Neural cell (in vitro differentiated cells): ENCODE measurements around the gene DEPDC5.

Experiments
- CTCF ChIP-seq: fragments of 450-650 bp; IDR thresholded peaks from 2 replicates; pipeline ENCODE4 v1.5.1; 2014; ENCODE audit warnings: antibody characterized with exemption, mild to moderate bottlenecking, moderate library complexity; ENCODE audit not compliant: poor library complexity, severe bottlenecking
- EP300 ChIP-seq: fragments of 450-650 bp; conservative IDR thresholded peaks from 2 replicates; pipeline ENCODE4 v1.6.1; 2014; ENCODE audit warnings: antibody characterized with exemption, mild to moderate bottlenecking, moderate library complexity; ENCODE audit not compliant: poor library complexity, severe bottlenecking
- EZH2 ChIP-seq: fragments of 200-600, 300-800 bp; shearing (Covaris generic), sonication (generic); IDR thresholded peaks from 2 replicates; pipeline ENCODE4 v1.6.1; 2014; ENCODE audit warnings: antibody characterized with exemption, low read length, borderline replicate concordance, mild to moderate bottlenecking; ENCODE audit not compliant: insufficient read depth, poor library complexity, severe bottlenecking
- MXI1 ChIP-seq: fragments of 450-650 bp; conservative IDR thresholded peaks from 2 replicates; pipeline ENCODE4 v1.6.1; 2014; ENCODE audit warnings: antibody characterized with exemption, mild to moderate bottlenecking; ENCODE audit not compliant: poor library complexity, severe bottlenecking
- RAD21 ChIP-seq: fragments of 450-650 bp; conservative IDR thresholded peaks from 2 replicates; pipeline ENCODE4 v1.6.1; 2014; ENCODE audit warnings: antibody characterized with exemption, mild to moderate bottlenecking, moderate library complexity
- REST ChIP-seq: IDR thresholded peaks from 2 replicates; pipeline ENCODE4 v1.6.1; 2012; ENCODE audit warnings: borderline replicate concordance
- TAF1 ChIP-seq: IDR thresholded peaks from 2 replicates; pipeline ENCODE4 v1.6.1; 2012; ENCODE audit warnings: low read depth

DNA sequence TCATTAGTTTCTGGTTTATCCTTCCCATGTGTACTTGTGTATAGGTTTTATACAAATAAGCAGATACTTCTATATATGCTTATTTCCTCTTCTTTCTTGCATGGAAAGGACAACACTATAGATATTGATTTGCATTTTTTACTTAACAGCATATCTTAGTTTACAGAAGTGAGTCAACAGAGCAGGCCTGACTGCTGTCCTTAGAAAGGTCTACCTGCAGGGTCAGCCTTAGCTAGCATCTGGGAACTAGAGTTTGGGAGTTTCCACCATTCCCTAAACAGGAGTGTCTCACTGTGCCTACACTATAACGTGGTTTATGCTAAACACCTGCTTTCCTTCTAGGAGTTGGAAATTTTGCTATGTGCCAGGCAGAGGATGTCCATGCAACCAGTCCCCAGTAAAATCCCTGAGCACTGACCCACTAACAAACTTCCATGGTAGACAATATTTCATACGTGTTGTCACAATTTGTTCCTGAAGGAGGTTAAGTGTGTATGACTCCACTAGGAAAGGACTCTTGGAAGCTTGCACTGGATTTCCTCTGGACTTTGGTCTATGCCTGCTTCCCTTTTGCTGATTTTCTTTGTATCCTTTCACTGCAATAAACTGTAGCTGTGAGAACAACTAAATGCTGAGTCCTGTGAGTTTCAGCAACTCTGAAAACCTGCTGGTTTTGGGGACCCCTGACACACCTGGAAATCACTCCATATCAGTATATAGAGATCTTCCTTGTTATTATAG is 21.6 kb upstream of the DEPDC5 start:
- TF ChIP-seq CTCF (no peak), EP300 (no peak), TAF1 (no peak), EZH2 (no peak), REST (no peak), MXI1 (no peak), RAD21 (no peak)
